Measurements from ENCODE around the gene COMMD2.

The COMMD2 gene

DNA sequence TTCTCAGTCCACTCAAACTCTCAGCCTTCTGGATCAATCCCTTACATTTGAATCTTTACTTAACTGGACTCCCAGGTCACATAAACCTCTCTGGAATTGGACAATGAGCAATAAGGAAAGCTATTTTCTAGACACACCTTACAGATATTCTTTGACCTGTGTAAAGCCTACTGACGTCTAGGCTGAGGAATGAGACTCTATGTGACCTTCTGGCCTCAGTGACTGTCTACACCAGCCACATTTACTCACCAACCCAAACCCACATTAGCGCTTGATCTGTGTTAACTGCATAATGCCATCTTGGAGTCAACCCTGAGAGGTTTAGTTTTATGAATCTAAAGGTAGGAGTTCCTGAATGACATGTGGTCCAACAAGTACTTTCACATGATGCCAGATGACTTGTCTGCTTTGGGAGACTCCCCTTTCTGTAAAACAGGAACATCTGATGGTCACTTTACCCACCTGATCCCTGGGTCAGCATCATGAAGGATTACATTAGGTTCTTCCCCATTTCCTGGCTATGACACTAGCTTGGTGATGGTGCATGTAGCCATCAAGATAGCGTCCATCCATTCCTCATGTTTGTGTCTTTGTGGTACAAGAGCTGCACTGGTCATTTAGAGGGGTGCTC is 11.4 kb upstream of the COMMD2 start:
- DNase-seq (ENCODE audit: low read depth in 2 of 2), result no peak

DNA sequence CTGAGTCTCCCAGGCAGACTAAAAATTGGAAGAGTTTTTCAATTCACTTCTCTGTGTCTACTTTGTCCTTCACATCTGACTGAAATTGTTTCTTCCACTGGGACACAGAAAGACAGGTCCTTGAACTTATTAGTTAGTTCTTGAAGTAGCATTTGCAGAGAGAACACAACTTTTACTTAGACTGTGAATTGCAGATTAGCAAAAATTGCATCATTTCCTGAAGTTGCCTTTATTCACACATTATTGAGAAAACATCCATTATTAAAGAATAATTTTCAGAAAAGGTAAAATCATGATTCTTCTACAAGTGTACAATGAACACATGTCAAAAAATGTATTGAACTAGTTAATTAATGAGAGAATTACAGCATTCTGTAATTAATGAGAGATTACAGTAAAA is 1.4 kb upstream of the COMMD2 start:
- no peak for DNase-seq (ENCODE audit: low read depth in 2 of 2)

DNA sequence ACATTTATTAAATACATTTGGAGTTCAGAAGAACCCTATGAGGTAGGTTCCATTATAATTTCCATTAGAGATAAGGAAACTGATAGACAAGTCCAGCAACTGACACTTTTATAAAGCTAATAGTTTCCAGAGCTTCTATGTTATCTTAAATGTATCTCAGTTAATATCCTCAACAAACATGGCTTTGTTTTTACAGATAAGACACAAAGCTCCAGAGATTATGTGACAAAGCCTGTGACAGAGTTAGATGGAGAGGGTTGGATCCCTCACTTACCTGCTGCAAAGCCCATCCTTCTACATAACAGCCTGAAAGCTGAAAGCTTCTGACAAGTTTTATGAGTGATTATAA is 473 bp upstream of the COMMD2 start:
- no peak for DNase-seq (ENCODE audit: low read depth in 2 of 2)

DNA sequence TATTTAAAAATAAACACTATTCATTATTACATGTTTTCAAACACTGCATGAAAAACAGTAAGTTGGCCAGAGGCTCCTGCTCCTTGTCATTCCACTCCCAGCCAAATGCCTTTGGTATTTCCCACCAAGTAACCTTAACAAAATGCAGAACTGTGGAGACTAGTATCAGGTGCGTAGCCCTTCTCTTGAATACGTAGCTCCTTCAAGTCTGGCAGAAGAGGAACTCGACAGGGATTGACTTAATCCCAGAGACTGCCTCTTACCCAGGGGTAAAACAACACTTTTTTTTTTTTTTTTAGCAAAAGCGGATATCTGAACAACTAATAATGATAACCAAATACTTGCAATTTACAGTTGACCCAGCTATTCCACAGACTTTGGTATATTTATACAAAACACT is 738 bp downstream of the COMMD2 start:
- no peak for DNase-seq (ENCODE audit: low read depth in 2 of 2)

DNA sequence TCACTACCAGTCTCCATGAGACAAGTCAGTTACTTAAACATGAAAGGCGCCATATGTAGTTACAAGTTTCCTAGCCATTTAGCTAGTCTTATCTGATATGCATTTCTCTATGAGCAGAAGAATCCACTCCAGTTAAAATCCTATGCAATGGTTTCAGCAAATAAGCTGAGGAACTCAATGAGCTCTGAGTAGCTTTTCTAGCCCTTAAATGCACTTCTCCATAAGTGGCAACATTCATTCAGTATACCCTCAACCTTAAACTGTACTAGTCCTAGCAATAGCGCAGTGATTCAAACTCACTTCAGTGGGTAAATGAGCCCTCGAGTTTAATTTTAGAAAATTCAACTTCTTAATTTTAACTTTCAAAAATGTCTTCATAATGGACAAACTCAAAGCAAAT is 7.7 kb downstream of the COMMD2 start:
- no peak for DNase-seq (ENCODE audit: low read depth in 2 of 2)

DNA sequence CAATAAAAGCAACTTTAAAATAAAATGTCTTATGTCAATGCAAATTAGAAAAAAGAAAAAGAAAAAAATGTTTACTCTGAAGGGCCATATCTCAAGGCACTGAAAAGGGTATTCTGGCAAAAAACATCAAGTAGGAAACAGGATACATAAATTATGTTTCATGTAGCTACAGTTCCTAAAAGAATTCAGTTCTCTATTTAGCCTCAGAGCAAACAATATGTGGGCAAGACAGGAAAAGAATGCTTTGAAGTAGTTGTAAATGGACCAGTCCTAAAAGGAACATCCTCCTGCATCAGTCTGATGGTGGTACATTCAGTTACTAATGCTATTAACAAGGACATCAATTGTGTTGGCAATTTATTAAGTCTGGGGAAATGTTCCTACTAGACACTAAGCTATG is 8.1 kb downstream of the COMMD2 start:
- DNase-seq (ENCODE audit: low read depth in 2 of 2), result no peak

DNA sequence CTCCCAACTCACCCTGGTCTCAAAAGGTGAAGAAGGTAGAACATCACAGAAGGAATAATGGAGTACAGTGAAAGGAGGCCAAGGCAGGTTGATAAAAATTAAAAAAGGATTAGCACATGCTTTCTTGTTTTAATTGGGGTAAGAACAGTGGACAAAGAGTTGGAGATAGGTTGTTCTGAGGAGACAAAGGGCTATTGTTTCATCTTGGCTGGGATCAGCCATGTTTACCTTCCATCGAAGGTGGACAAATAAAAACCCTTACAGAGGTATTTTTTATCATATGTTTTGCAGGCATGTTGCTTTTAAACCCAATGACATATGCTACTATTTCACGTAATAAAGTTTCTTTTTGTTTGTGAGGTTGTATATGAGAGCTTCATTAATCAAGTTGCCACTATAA is 12.9 kb downstream of the COMMD2 start:
- DNase-seq (ENCODE audit: low read depth in 2 of 2), result no peak

DNA sequence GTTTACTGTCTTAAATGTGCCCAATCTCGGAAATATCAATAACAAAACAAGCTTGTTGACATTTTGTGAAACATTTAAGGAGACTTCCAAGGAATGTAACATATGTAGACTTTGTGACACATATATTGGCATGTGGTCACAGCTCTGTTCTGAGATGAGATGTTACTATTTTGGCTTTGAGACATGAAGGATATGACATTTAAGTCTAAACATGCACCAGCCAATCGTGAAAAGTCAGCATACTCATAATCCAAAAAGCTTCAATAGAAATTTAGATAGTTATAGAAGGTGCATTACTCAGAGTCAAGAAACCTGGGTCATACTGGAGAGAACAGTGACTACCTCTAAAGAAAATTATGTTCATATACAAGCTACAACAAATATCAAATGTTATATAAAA is 13.4 kb downstream of the COMMD2 start:
- no peak for DNase-seq (ENCODE audit: low read depth in 2 of 2)

DNA sequence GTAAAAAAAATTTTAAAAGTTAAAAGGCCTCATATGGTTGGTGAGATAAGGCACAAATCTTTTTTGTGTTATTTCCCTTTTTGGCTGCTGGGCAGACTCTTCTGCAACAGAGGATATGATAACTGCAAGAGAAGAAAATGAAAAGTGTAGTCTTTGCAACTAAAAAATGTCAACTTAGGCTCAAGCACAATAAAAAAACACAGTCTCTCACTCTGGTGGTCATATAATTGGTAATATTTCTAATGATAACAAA is 15.4 kb downstream of the COMMD2 start:
- no peak for DNase-seq (ENCODE audit: low read depth in 2 of 2)

DNA sequence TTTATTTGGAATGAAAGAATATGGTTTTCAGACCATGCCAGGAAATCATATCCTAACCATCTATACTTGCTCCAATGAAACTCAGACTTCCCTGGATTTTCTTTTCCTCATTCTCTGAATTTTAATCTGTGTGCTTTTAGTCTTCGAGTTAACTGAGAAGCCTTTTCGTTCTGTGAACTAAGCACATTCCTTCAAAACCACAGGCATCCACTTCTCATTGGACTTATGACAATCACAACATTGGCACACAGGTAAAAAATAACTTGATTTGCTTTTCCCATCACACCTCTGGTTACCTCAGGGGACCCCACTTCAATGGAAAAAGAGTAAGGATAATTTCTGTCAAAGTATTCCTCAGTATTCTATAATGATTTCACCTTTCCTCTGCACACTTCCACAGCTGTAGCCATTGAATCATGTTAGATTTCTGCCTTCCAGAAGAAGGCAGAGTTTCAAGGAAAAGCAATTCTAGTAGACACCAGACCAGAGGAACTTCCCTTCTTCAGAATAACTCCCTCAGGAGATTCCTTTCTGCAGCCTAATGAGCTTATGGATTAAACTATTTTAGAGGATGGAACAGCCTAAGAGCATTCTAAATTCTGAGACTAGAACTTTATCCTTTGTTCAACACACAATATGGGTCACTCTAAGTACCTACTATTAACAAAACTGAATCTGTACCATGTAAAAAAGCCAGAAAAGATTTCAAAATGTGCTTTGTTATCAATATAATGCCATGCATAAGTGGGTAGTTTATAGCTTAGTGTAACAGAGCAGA is 15.9 kb downstream of the COMMD2 start:
- peak in 1 of 2 experiments; percentile 40 for DNase-seq (ENCODE audit: low read depth in 2 of 2)

DNA sequence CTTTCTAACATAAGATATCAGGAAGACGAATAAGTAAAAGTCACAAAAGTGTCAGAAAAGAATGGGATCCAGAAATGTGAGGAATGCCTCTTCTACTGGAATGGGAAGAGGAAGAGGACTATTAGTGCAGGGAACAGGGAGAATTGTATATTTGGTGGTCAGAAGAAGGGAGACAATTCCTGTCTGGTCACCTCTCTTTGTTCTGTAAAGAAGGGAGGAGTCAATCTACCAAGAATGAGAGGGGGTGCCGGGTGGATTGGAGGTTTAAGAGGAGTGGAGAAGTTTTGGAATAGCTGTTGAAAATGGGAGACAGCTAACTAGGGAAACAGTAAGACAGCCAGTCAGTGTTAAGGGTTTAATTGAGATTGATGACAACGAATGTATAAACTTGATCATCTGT is 20.1 kb downstream of the COMMD2 start:
- DNase-seq (ENCODE audit: low read depth in 2 of 2), result no peak

DNA sequence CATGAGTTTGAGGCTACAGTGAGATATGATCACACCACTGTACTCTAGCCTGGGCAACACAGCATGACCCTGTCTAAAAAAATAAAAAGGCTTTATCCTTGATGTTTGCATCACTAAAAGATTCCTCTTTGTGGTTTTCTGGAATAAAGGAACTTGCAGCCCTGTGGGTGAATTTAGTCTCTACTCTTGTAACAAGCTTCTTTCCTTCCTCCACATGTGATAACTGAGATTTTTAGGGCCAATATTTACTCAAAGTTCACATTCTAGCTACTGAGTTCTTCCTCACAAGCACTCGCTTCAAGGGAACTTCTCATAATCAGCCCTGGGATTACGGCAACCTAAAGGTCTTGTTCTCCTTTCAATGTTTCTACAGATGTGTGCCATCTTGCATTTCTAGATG is 24.6 kb downstream of the COMMD2 start:
- no peak for DNase-seq (ENCODE audit: low read depth in 2 of 2)

DNA sequence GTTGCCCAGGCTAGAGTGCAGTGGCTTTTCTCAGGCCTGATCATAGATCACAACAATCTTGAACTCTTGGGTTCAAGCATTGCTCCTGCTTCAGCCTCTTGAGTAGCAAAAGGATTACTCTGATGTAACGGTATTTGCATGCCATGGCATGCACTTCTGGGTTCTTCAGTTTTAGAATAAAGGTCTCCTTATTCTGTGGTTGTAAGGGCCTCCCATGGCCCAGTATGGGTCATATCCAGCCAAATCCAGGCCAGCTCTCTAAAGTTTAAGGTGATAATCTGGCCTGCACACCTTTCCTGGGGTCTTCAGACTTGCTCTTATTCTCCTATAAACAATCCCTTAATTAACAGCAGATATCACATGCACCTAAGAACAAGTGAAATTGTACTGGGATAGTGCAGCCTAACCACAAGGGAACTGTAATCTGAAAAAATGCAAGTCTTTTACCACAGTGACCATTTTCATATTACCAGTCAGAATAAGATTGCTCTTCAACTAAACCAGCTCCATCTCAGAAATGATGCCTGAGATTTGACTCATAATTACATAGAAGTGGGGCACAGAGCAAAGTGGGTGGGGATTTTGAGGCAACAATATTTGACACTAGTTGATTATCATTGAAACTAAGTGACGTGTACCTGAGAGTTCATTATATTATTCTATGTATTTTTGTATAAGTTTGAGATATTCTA is 25.4 kb downstream of the COMMD2 start:
- no peak for DNase-seq (ENCODE audit: low read depth in 2 of 2)

DNA sequence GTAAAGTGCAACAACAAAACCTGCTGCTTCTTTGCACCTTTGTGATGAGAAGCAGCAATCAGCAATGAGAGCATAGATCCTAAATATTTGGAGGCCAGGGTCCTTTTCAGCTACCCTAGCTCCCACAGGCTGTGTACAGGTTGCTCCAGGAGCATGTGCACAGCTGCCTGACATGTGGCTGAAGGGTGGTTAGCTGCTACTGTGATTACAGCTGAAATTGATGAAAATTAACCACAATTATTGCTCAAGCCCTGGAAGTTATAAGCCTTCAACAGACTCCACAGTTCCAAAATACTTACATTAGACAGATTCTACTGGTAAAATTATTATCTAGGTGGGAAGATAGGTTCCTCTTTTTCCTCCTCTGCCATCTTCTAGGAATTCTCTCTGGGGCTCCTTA is 28.5 kb downstream of the COMMD2 start:
- no peak for DNase-seq (ENCODE audit: low read depth in 2 of 2)

DNA sequence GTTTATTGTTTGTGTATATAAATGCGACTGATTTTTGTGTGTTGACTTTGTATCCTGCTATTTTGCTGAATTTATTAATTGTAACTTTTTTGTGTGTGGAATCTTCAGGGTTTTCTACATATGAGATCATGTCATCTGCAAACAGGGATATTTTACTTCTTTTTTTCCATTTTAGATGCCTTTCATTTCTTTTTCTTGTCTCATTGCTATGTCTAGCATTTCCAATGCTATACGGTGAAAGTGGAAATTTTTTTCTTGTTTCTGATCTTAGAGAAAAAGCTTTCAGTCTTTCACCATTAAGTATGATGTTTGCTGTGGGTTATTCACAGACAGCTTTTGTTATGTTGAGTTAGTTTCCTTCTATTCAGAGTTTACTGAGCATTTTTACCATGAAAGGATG is 31.4 kb downstream of the COMMD2 start:
- no peak for DNase-seq (ENCODE audit: low read depth in 2 of 2)

DNA sequence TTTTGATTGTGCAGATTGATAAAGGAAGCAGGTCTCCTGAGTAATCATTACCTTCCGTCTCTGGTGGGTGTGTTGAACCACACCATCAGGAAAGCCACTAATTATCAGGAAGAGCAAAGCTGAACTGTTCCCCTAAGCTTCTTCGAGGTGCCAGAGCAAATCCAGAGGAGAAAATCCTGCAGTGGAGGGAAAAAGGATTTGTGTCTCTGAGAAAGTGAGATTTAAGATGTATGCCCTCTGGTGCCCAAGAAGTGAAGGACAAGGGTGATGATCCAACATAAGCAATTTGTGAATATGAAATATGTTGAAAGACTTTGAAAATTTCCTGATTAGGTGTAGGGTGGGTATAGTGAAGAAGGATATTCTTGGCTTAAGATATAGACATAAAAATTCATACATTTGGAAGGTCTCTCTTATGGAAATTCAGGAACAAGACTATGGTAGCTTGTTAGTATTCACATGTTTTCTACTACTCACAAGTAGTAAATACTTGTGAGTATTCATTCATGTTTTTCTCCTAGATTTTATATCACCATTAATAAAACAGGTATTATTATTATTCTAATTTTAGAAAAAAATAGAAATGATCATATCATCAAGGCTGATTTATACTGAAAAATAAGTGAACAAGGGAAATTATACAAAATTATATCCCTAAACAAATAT is 34.8 kb downstream of the COMMD2 start:
- no peak for DNase-seq (ENCODE audit: low read depth in 2 of 2)

DNA sequence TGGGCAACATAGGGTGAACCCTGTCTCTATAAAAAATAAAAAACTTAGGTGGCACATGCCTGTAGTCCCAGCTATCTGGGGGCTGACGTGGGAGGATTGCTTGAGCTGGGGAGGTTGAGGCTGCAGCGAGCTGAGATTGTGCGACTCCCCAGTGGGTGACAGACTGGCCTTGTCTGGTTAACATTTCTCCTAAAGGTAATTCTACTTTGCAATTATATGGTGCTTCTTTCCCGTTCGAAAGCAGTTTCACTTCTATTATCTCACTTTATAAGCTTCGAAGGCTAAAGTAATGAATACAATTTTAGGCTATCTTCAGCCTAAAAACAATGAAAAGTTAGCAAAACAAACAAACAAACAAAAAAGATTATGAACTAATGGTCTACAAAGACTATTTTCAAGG is 35.3 kb downstream of the COMMD2 start:
- no peak for DNase-seq (ENCODE audit: low read depth in 2 of 2)

DNA sequence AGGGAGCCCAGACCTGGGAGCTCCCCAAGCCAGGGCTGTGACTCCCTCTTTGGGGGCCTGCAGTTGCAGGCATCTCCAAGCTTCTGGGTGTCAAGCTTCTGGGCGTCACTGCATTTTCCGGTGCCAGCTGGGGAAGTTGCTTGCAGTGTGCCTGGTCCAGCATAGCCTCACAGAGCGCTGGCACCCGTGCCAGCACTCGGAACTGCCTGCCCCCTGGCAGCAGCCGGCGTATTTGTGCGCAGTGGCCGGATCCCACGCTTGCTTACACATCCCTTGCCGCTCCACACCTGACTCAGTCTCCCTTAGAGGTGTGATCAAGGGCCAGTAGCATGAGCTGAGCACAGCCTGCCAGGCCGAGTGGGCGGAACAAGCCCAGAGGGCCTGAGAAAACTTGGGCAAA is 37.0 kb downstream of the COMMD2 start:
- DNase-seq (ENCODE audit: low read depth in 2 of 2), result no peak

DNA sequence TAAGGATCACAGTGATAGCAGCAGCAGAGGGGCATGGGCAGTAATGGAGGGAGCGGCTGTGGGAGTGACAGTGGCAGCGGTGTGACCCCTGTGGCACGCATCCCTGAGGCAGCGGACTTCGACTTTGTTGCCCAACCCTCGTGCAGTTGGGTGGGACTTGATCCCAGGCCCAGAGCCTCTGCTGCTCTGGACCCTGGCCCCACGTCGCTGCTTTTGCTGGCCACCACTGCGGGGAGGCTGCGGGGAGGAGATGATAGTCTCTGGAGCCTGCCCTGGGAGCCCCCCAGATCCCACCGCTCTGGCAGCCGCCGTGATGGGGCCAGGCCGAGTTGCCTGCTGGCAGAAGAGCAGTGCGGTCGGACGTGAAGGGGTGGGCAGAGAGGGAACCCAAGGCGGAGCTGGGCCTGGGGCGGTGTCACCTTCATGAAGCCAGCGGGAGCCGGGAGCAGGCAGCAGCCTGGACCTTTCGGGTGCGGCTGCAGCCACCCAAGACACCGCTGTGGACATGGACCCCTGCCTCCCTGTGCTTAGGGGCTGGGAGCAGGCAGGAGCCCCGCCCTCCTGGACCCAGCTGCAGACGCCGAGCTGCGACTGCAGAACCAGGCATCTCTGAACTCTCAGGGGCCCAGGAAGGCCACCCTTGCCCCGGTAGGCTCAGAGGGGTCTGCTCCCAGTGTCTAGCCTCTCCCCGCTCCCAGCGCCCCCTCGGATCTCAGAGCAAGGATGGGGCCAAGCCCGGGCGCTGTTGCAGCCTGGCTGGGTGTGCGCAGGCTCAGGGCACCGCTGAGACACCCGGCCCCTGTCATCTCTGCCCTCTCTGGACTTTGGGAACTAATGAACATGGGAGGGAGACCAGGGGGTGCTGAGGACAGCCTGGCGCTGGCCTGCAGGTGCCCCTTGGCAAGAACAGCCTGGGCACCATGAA is 38.3 kb downstream of the COMMD2 start:
- no peak for DNase-seq (ENCODE audit: low read depth in 2 of 2)

DNA sequence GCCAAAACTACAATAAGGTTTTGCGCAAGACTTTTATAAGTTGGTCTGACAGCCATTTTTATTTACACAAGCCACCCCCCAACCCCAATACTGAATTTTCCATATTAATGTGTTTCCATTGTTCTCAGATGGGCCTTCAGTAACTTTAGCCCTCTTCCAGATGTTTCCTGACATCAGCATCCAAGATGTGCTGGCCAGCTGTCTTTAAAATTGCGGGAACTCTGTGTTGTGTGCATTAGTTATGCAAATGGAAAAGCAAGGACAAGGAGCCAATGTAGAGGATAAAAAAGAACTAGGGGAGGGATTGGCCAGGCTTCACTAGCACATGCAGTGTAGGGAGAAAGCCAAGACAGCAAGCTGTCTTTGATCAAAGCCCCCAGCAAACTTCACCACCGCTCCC is 45.4 kb downstream of the COMMD2 start:
- no peak for DNase-seq (ENCODE audit: low read depth in 2 of 2)

DNA sequence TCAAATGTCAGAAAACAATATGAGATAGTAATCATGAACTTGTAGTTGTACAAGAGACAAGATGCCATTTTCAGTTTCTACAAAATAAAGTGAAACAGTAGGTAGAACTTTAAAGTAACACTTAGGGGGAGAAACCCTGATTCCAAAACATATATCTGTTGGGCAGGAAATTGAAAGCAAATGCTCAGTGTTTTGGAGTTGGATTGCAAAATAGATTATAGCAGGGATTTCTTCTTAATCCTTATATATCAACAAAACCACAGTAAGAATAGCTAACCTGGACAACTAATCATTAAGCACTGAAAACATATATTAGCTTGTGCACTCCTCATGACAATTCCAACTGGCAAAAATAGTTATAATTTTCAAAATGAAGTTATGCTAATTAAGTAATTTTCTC is 46.9 kb downstream of the COMMD2 start:
- DNase-seq (ENCODE audit: low read depth in 2 of 2), result no peak

DNA sequence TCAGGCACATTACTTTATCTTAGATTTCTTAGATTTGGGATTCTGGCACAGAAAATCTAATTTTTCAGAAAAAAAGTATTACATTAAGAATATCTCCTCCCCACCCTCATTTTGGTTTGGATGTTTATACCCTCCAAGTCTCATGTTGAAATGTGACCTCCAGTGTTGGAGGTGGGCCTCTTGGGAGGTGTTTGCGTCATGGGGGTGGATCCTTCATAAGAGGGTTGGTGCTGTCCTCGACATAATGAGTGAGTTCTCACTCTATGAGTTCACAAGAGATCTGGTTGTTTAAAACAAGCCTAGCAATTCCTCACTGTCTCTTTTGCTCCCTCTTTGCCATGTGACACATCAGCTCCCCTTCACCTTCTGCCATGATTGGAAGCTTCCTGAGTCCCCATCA is 48.8 kb downstream of the COMMD2 start:
- DNase-seq (ENCODE audit: low read depth in 2 of 2), result peak; percentile 60 to 66

Measured in fibroblast of skin of left biceps (primary cell).